Measurements from ENCODE around the gene DGKA.

DGKA gene

GRCh38 chr12:55963760-55964159, 32.8 kb downstream of the DGKA start:
- peaks cover 9% of the 10 kb centered on the region for H4K20me1 ChIP-seq (ENCODE audit: insufficient read depth, low read length, poor library complexity, severe bottlenecking)
- no peak overlapping the region for H3K9ac ChIP-seq (ENCODE audit: low read depth, low read length, poor library complexity, severe bottlenecking)
- H3K9me2 ChIP-seq (replicated peaks; ENCODE audit: low read depth, low read length) = no peaks in the 10 kb centered on the region
- H2AFZ ChIP-seq (ENCODE audit: low read length) = no peak overlapping the region
- no peak overlapping the region for H3K4me2 ChIP-seq (ENCODE audit: low read depth, low read length, poor library complexity, severe bottlenecking)
- no peaks in the 10 kb centered on the region for H3F3A ChIP-seq (ENCODE audit: low read depth)
- no peak overlapping the region for H3K4me3 ChIP-seq (ENCODE audit: low read length, poor library complexity, severe bottlenecking)
- no peak for TF ChIP-seq EZH2phosphoT487 (IDR thresholded peaks at IDR 0.05; ENCODE audit: borderline replicate concordance)
- TF ChIP-seq CTCF (conservative IDR thresholded peaks at IDR 0.05; ENCODE audit: low read length) = no peak
- no peaks in the 10 kb centered on the region for H3K36me3 ChIP-seq (ENCODE audit: insufficient read depth, low read length)
- peaks cover 19% of the 10 kb centered on the region for H3K4me1 ChIP-seq (ENCODE audit: insufficient read depth, low read length, poor library complexity, severe bottlenecking)
- H3K27me3 ChIP-seq (ENCODE audit: insufficient read depth, low read length, poor library complexity, severe bottlenecking) = no peaks in the 10 kb centered on the region
- H3K79me2 ChIP-seq (ENCODE audit: insufficient read depth, low read length) = peaks cover 21% of the 10 kb centered on the region
- no peaks in the 10 kb centered on the region for H3K9me3 ChIP-seq (ENCODE audit: insufficient read depth, low read depth, low read length)

GRCh38 chr12:55965240-55965639, 34.3 kb downstream of the DGKA start:
- H3F3A ChIP-seq (ENCODE audit: low read depth) = no peaks in the 10 kb centered on the region
- H3K36me3 ChIP-seq (ENCODE audit: insufficient read depth, low read length) = no peaks in the 10 kb centered on the region
- no peak overlapping the region for H3K4me3 ChIP-seq (ENCODE audit: low read length, poor library complexity, severe bottlenecking)
- no peak overlapping the region for H2AFZ ChIP-seq (ENCODE audit: low read length)
- H4K20me1 ChIP-seq (ENCODE audit: insufficient read depth, low read length, poor library complexity, severe bottlenecking) = peaks cover 9% of the 10 kb centered on the region
- no peak for TF ChIP-seq EZH2phosphoT487 (IDR thresholded peaks at IDR 0.05; ENCODE audit: borderline replicate concordance)
- TF ChIP-seq CTCF (conservative IDR thresholded peaks at IDR 0.05; ENCODE audit: low read length) = no peak
- H3K4me1 ChIP-seq (ENCODE audit: insufficient read depth, low read length, poor library complexity, severe bottlenecking) = peaks cover 19% of the 10 kb centered on the region
- no peak overlapping the region for H3K9ac ChIP-seq (ENCODE audit: low read depth, low read length, poor library complexity, severe bottlenecking)
- no peaks in the 10 kb centered on the region for H3K9me3 ChIP-seq (ENCODE audit: insufficient read depth, low read depth, low read length)
- no peaks in the 10 kb centered on the region for H3K9me2 ChIP-seq (replicated peaks; ENCODE audit: low read depth, low read length)
- no peak overlapping the region for H3K4me2 ChIP-seq (ENCODE audit: low read depth, low read length, poor library complexity, severe bottlenecking)
- no peaks in the 10 kb centered on the region for H3K27me3 ChIP-seq (ENCODE audit: insufficient read depth, low read length, poor library complexity, severe bottlenecking)
- peaks cover 32% of the 10 kb centered on the region for H3K79me2 ChIP-seq (ENCODE audit: insufficient read depth, low read length)

- Histone ChIP-seq H4K20me1 (ENCODE audit: insufficient read depth, low read length, poor library complexity, severe bottlenecking) (peaks cover 9% of the 10 kb centered on the region), H3K4me2 (ENCODE audit: low read depth, low read length, poor library complexity, severe bottlenecking) (peak within 1 kb of the TSS; percentile 93), H3K4me1 (ENCODE audit: insufficient read depth, low read length, poor library complexity, severe bottlenecking) (peaks cover 19% of the 10 kb centered on the region), H3K79me2 (ENCODE audit: insufficient read depth, low read length) (peaks cover 32% of the 10 kb centered on the region), H3K9ac (ENCODE audit: low read depth, low read length, poor library complexity, severe bottlenecking) (peak within 1 kb of the TSS; percentile 91), H2AFZ (ENCODE audit: low read length) (peak within 1 kb of the TSS; percentile 79), H3K4me3 (ENCODE audit: low read length, poor library complexity, severe bottlenecking) (peak within 1 kb of the TSS; percentile 88), H3K36me3 (ENCODE audit: insufficient read depth, low read length) (no peaks in the 10 kb centered on the region), H3K9me2 (replicated peaks; ENCODE audit: low read depth, low read length) (no peaks in the 10 kb centered on the region), H3F3A (ENCODE audit: low read depth) (no peaks in the 10 kb centered on the region), H3K9me3 (ENCODE audit: insufficient read depth, low read depth, low read length) (no peaks in the 10 kb centered on the region), H3K27me3 (ENCODE audit: insufficient read depth, low read length, poor library complexity, severe bottlenecking) (no peaks in the 10 kb centered on the region)
- TF ChIP-seq EZH2phosphoT487 (IDR thresholded peaks at IDR 0.05; ENCODE audit: borderline replicate concordance) (no peak), CTCF (conservative IDR thresholded peaks at IDR 0.05; ENCODE audit: low read length) (no peak)
Observed at GRCh38 chr12:55965941-55966407, 35.0 kb downstream of the DGKA start, which contains the start of gene PMEL. Gene PMEL (minus strand): TSS chr12:55966042. CDS start chr12:55966011, 31 bp downstream.

Measured in Loucy (cell line).